Keratinocyte (primary cell): ENCODE results near the gene LSM14B. TPM values are rescaled to one million over a fixed set of nuclear protein-coding genes. Genes with fewer than 3 reads are reported as not detected.

Source experiments
- DNase-seq: peaks from one replicate; pipeline ENCODE4 v3.0.0-alpha.2; 2011; ENCODE audit warnings: low read depth, missing footprints, low spot score
- FAIRE-seq: peaks from 2 replicates; lab custom pipeline; 2011; peaks lifted over from hg19 to GRCh38; lab: Jason Lieb, UNC
- H2AFZ ChIP-seq: 2 replicates; pipeline ENCODE4 v1.6.0; 2012; ENCODE audit warnings: low read length, control low read depth, inconsistent platforms; ENCODE audit not compliant: control insufficient read depth
- H3K27ac ChIP-seq: 2 replicates; pipeline ENCODE4 v1.5.1; 2011; ENCODE audit warnings: low read length; ENCODE audit not compliant: control insufficient read depth, insufficient read depth
- H3K27me3 ChIP-seq: 3 replicates; pipeline ENCODE4 v1.6.0; 2011; ENCODE audit warnings: low read length; ENCODE audit not compliant: control insufficient read depth, insufficient read depth; ENCODE audit errors: extremely low read depth
- H3K36me3 ChIP-seq, 2 experiments: 2 replicates in 1 of 2; 3 replicates in 1 of 2; pipeline ENCODE4 v1.5.1; 2011; ENCODE audit warnings: low read length in 2 of 2, mild to moderate bottlenecking in 1 of 2; ENCODE audit not compliant: control insufficient read depth in 2 of 2, insufficient read depth in 2 of 2; ENCODE audit errors: extremely low read depth in 1 of 2
- H3K4me1 ChIP-seq: 3 replicates; pipeline ENCODE4 v1.5.1; 2011; ENCODE audit warnings: low read length; ENCODE audit not compliant: control insufficient read depth, insufficient read depth; ENCODE audit errors: extremely low read depth
- H3K4me2 ChIP-seq: 3 replicates; pipeline ENCODE4 v1.6.0; 2011; ENCODE audit warnings: low read depth, low read length; ENCODE audit not compliant: control insufficient read depth, insufficient read depth; ENCODE audit errors: extremely low read depth
- H3K4me3 ChIP-seq, 3 experiments: fragments of 200-600 bp in 1 of 3; sonication (generic) in 1 of 3; 2 replicates in 2 of 3; 3 replicates in 1 of 3; pipeline ENCODE4 v1.5.1; 2011 to 2016; ENCODE audit warnings: low read length in 3 of 3, mild to moderate bottlenecking in 3 of 3, control low read depth in 2 of 3, inconsistent platforms in 1 of 3, low read depth in 1 of 3, mixed read lengths in 1 of 3, mixed run types in 1 of 3, moderate library complexity in 1 of 3; ENCODE audit not compliant: control insufficient read depth in 2 of 3, insufficient read depth in 2 of 3; ENCODE audit errors: extremely low read depth in 1 of 3
- H3K79me2 ChIP-seq: 2 replicates; pipeline ENCODE4 v1.6.0; 2012; ENCODE audit warnings: low read length; ENCODE audit not compliant: control insufficient read depth, insufficient read depth
- H3K9ac ChIP-seq: 3 replicates; pipeline ENCODE4 v1.6.0; 2011; ENCODE audit warnings: low read length; ENCODE audit not compliant: control insufficient read depth, insufficient read depth; ENCODE audit errors: extremely low read depth
- H3K9me1 ChIP-seq: 3 replicates; pipeline ENCODE4 v1.6.0; 2011; ENCODE audit warnings: low read length; ENCODE audit not compliant: control insufficient read depth, insufficient read depth; ENCODE audit errors: extremely low read depth
- H3K9me3 ChIP-seq: 2 replicates; pipeline ENCODE4 v1.5.1; 2012; ENCODE audit warnings: low read depth, low read length; ENCODE audit not compliant: control insufficient read depth
- H4K20me1 ChIP-seq: 3 replicates; pipeline ENCODE4 v1.6.0; 2011; ENCODE audit warnings: low read length; ENCODE audit not compliant: control insufficient read depth, insufficient read depth; ENCODE audit errors: extremely low read depth
- CTCF ChIP-seq, 3 experiments: IDR thresholded peaks in 1 of 3; conservative IDR thresholded peaks in 1 of 3; optimal IDR thresholded peaks in 1 of 3; 2 replicates in 2 of 3; 3 replicates in 1 of 3; pipeline versions ENCODE3 to v1.5.1; 2011; ENCODE audit warnings: low read length in 3 of 3, mild to moderate bottlenecking in 3 of 3, moderate library complexity in 2 of 3, control low read depth in 1 of 3, inconsistent platforms in 1 of 3; ENCODE audit not compliant: insufficient read depth in 2 of 3; ENCODE audit errors: extremely low read depth in 1 of 3
- EZH2 ChIP-seq: IDR thresholded peaks from one replicate; pipeline ENCODE4 v1.6.1; 2012; ENCODE audit warnings: inconsistent platforms, mild to moderate bottlenecking, low read length, moderate library complexity
- dilution Hi-C: fragments of 300-500 bp; cut with MboI; formaldehyde crosslinking; loops from one replicate; pipeline ENCODE4 v1.7.0; 2020; ENCODE audit warnings: low sequenced_read_pairs; ENCODE audit not compliant: extremely low pct_ligation_motif_present
- polyA plus RNA-seq, 5 experiments: library from polyadenylated mRNA; depleted of rRNA in 3 of 5; stranded (reverse) in 3 of 5; stranded (forward) in 1 of 5; unstranded in 1 of 5; fragments of >200 nt; gene quantifications; 1 replicate in 1 of 5; 2 replicates in 3 of 5; 3 replicates in 1 of 5; pipeline versions ENCODE4 v1.2.1 to v1.2.3, GENCODE V29; 2011 to 2012; ENCODE audit warnings: missing spikeins in 2 of 5, low read depth in 1 of 5, low replicate concordance in 1 of 5

The LSM14B gene
- polyA plus RNA-seq, 1 donor (not counting 4 experiments of a cell fraction or from before 2014, with no cell fraction given), result 21.7 TPM

GRCh38 chr20:62133864-62134263 is 11.6 kb downstream of the LSM14B start:
- TF ChIP-seq CTCF (optimal IDR thresholded peaks at IDR 0.05 in 1 of 3, IDR thresholded peaks at IDR 0.05 in 1 of 3, conservative IDR thresholded peaks at IDR 0.05 in 1 of 3; ENCODE audit: extremely low read depth in 1 of 3, insufficient read depth in 2 of 3, low read length in 3 of 3) (peak; percentile 8 to 26 (median 18)), EZH2 (no peak)
- Histone ChIP-seq H4K20me1 (peaks cover 10% of the 10 kb centered on the region), H3K9ac (no peak overlapping the region), H3K4me1 (no peaks in the 10 kb centered on the region), H3K79me2 (peaks cover 4% of the 10 kb centered on the region), H3K9me1 (no peaks in the 10 kb centered on the region), H2AFZ (no peak overlapping the region), H3K4me2 (no peak overlapping the region), H3K27me3 (no peaks in the 10 kb centered on the region), H3K4me3 (no peak overlapping the region), H3K27ac (no peak overlapping the region), H3K9me3 (no peaks in the 10 kb centered on the region), H3K36me3 (peaks cover 48 to 71% of the 10 kb centered on the region in 2 experiments)
- dilution Hi-C loops, result no loop called here
- FAIRE-seq, result no peak
- DNase-seq, result no peak

GRCh38 chr20:62134735-62135231 is 12.5 kb downstream of the LSM14B start:
- FAIRE-seq, result no peak
- no peaks in the 10 kb centered on the region for H3K9me1 ChIP-seq
- peaks cover 52 to 71% of the 10 kb centered on the region in 2 experiments for H3K36me3 ChIP-seq
- no peaks in the 10 kb centered on the region for H3K4me1 ChIP-seq
- peaks cover 13% of the 10 kb centered on the region for H3K79me2 ChIP-seq
- no peak overlapping the region for H3K9ac ChIP-seq
- dilution Hi-C loops, result no loop called here
- H3K4me3 ChIP-seq, result no peak overlapping the region
- TF ChIP-seq EZH2, result no peak
- no peak for TF ChIP-seq CTCF (optimal IDR thresholded peaks at IDR 0.05 in 1 of 3, IDR thresholded peaks at IDR 0.05 in 1 of 3, conservative IDR thresholded peaks at IDR 0.05 in 1 of 3; ENCODE audit: extremely low read depth in 1 of 3, insufficient read depth in 2 of 3, low read length in 3 of 3)
- no peak overlapping the region for H3K4me2 ChIP-seq
- H2AFZ ChIP-seq, result no peak overlapping the region
- DNase-seq, result no peak
- no peak overlapping the region for H3K27ac ChIP-seq
- no peaks in the 10 kb centered on the region for H3K27me3 ChIP-seq
- peaks cover 13% of the 10 kb centered on the region for H4K20me1 ChIP-seq
- no peaks in the 10 kb centered on the region for H3K9me3 ChIP-seq
